ENCODE results near the gene NPR3.

The NPR3 gene

GRCh38 chr5:32754284-32754683 is 43.2 kb downstream of the NPR3 start:
- TF ChIP-seq CTCF (IDR thresholded peaks at IDR 0.05) = no peak
- H3K9me3 Mint-ChIP-seq = peaks cover 14% of the 10 kb centered on the region
- H3K27ac Mint-ChIP-seq = no peak overlapping the region
- H3K27me3 Mint-ChIP-seq (ENCODE audit: low read depth, poor library complexity) = peaks cover 10% of the 10 kb centered on the region
- no peak overlapping the region for H3K4me3 Mint-ChIP-seq
- H3K36me3 Mint-ChIP-seq (ENCODE audit: low read depth) = no peaks in the 10 kb centered on the region
- no peaks in the 10 kb centered on the region for H3K4me1 Mint-ChIP-seq
- no peak for DNase-seq

- no peaks in the 10 kb centered on the region for H3K36me3 Mint-ChIP-seq (ENCODE audit: low read depth)
These were observed 49.0 kb downstream of the NPR3 start for GRCh38 chr5:32760091-32760509.

GRCh38 chr5:32765266-32765665 is 54.1 kb downstream of the NPR3 start:
- no peak for DNase-seq
- Mint-ChIP-seq H3K4me3 (no peak overlapping the region), H3K4me1 (peaks cover 10% of the 10 kb centered on the region), H3K27ac (no peak overlapping the region), H3K36me3 (ENCODE audit: low read depth) (no peaks in the 10 kb centered on the region), H3K27me3 (ENCODE audit: low read depth, poor library complexity) (peaks cover 3% of the 10 kb centered on the region), H3K9me3 (peaks cover 21% of the 10 kb centered on the region)
- TF ChIP-seq CTCF (IDR thresholded peaks at IDR 0.05) = no peak

More at GRCh38 chr5:32760091-32760509, 49.0 kb downstream of the NPR3 start:
- no peak for TF ChIP-seq CTCF (IDR thresholded peaks at IDR 0.05)
- DNase-seq = no peak
- no peaks in the 10 kb centered on the region for H3K4me1 Mint-ChIP-seq
- no peak overlapping the region for H3K4me3 Mint-ChIP-seq
- peaks cover 36% of the 10 kb centered on the region for H3K9me3 Mint-ChIP-seq
- peaks cover 7% of the 10 kb centered on the region for H3K27me3 Mint-ChIP-seq (ENCODE audit: low read depth, poor library complexity)
- no peak overlapping the region for H3K27ac Mint-ChIP-seq

GRCh38 chr5:32767948-32768467 is 56.9 kb downstream of the NPR3 start:
- Mint-ChIP-seq H3K27ac (no peak overlapping the region), H3K4me3 (no peak overlapping the region), H3K9me3 (peaks cover 11% of the 10 kb centered on the region), H3K27me3 (ENCODE audit: low read depth, poor library complexity) (peaks cover 6% of the 10 kb centered on the region), H3K4me1 (peaks cover 10% of the 10 kb centered on the region), H3K36me3 (ENCODE audit: low read depth) (no peaks in the 10 kb centered on the region)
- TF ChIP-seq CTCF (IDR thresholded peaks at IDR 0.05) = no peak
- no peak for DNase-seq

- no peak for TF ChIP-seq CTCF (IDR thresholded peaks at IDR 0.05)
- peaks cover 11% of the 10 kb centered on the region for H3K27me3 Mint-ChIP-seq (ENCODE audit: low read depth, poor library complexity)
- no peak overlapping the region for H3K27ac Mint-ChIP-seq
- H3K36me3 Mint-ChIP-seq (ENCODE audit: low read depth) = no peaks in the 10 kb centered on the region
- DNase-seq = no peak
- H3K4me1 Mint-ChIP-seq = peaks cover 10% of the 10 kb centered on the region
- no peaks in the 10 kb centered on the region for H3K9me3 Mint-ChIP-seq
- H3K4me3 Mint-ChIP-seq = no peak overlapping the region
These were observed 58.6 kb downstream of the NPR3 start for GRCh38 chr5:32769711-32770110.

- Mint-ChIP-seq H3K4me1 (peaks cover 10% of the 10 kb centered on the region), H3K9me3 (no peaks in the 10 kb centered on the region), H3K4me3 (no peak overlapping the region), H3K36me3 (ENCODE audit: low read depth) (no peaks in the 10 kb centered on the region), H3K27ac (no peak overlapping the region), H3K27me3 (ENCODE audit: low read depth, poor library complexity) (peaks cover 12% of the 10 kb centered on the region)
- TF ChIP-seq CTCF (IDR thresholded peaks at IDR 0.05) = no peak
- no peak for DNase-seq
These were observed 59.3 kb downstream of the NPR3 start for GRCh38 chr5:32770444-32770843.
